ENCODE data around the gene MRPL43.

MRPL43 gene

DNA sequence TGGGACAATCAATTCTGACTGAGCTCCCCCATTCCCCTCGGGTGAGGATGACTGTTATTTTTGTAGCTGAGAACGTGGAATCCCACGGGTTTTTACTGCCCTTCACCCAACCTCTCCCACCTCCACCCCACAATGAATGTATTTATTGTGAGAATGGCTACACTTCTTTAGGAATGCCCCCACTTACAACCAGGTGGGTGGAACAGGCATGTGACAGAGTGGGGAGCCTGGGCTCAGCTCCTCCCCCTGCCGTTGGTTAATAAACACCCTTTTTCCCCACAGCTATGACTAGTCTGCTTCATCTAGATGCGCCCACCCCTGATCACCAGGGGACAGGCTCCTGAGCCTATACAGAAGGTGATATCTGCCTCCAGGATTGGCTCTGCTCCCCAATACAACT is 2.0 kb downstream of the MRPL43 start:
- Histone ChIP-seq H3K9ac (no peak overlapping the region), H3K36me3 (peaks cover 76% of the 10 kb centered on the region), H3K9me3 (no peaks in the 10 kb centered on the region), H3K4me1 (peaks cover 45% of the 10 kb centered on the region), H3K4me3 (no peak overlapping the region), H3K27me3 (no peaks in the 10 kb centered on the region), H4K20me1 (peaks cover 49% of the 10 kb centered on the region), H3K27ac (no peak overlapping the region), H3K4me2 (no peak overlapping the region)
- no peak for TF ChIP-seq Cebpa-rat (IDR thresholded peaks at IDR 0.05)

DNA sequence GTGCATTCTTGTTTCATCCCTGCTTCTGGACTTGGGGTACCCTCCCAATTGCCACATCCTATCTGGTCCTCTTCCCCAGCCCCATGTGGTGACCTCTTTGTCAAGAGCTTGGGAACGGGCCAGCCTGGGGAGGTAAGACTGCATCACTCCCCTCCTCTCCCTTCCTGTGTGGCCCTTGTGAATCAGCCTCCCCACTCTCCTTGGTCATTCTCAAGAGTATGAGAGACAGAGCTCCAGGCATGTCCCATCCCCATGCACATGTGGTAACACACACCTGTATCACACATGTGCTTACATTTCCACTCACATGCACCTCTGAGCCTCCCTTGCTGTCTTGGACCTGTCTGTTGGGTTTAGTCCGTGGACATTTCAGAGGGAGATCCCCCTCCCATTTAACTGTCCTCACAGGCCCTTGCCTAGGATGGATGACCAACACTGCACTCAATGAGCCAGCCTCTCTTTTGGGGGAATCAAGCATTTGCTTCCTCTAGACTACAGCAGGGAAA is 2.6 kb downstream of the MRPL43 start:
- H3K4me1 ChIP-seq: peaks cover 39% of the 10 kb centered on the region
- TF ChIP-seq Cebpa-rat (IDR thresholded peaks at IDR 0.05): no peak
- no peaks in the 10 kb centered on the region for H3K27me3 ChIP-seq
- H3K27ac ChIP-seq: no peak overlapping the region
- no peak overlapping the region for H3K4me3 ChIP-seq
- peaks cover 76% of the 10 kb centered on the region for H3K36me3 ChIP-seq
- no peak overlapping the region for H3K9ac ChIP-seq
- peaks cover 43% of the 10 kb centered on the region for H4K20me1 ChIP-seq
- H3K4me2 ChIP-seq: no peak overlapping the region
- no peaks in the 10 kb centered on the region for H3K9me3 ChIP-seq

DNA sequence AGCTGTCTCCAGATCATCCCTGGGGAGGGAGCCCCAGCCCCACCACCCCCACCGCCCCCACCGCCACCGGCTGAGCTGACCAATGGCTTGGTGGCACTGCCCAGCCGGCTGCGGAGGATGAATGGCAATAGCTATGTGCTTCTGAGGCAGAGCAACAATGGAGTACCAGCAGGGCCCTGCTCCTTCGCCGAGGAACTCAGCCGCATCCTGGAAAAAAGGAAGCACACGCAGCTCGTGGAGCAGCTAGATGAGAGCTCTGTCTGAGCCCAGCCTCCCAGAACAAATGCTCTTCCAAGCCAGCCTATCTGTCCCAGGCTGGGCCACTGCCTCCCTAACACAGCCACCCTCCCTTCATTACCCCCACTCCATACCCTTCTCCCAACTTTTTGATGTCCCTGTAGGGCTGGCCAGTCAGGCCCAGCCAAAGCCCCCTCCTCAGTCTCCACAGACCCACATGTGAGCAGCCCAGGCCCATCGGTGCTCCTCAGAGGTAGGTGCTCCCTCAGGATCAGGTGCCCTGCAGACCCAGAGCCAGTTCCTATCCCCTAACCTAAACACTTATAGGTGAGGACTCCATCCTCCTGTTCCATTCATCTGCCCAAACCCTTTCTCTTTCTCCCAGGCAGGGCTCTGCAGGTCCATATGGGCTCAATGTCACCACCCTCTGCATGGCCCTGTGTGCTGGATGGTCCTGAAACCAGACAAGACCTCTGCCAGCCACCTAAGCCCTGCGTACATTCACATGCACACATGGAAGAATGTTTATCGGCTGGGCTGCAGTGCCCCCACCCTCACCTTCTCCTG is 3.2 kb downstream of the MRPL43 start:
- H3K4me1 ChIP-seq: peaks cover 32% of the 10 kb centered on the region
- peaks cover 76% of the 10 kb centered on the region for H3K36me3 ChIP-seq
- no peak for TF ChIP-seq Cebpa-rat (IDR thresholded peaks at IDR 0.05)
- H4K20me1 ChIP-seq: peaks cover 37% of the 10 kb centered on the region
- H3K27me3 ChIP-seq: no peaks in the 10 kb centered on the region
- H3K9ac ChIP-seq: no peak overlapping the region
- no peak overlapping the region for H3K4me2 ChIP-seq
- H3K4me3 ChIP-seq: no peak overlapping the region
- H3K27ac ChIP-seq: no peak overlapping the region
- no peaks in the 10 kb centered on the region for H3K9me3 ChIP-seq

DNA sequence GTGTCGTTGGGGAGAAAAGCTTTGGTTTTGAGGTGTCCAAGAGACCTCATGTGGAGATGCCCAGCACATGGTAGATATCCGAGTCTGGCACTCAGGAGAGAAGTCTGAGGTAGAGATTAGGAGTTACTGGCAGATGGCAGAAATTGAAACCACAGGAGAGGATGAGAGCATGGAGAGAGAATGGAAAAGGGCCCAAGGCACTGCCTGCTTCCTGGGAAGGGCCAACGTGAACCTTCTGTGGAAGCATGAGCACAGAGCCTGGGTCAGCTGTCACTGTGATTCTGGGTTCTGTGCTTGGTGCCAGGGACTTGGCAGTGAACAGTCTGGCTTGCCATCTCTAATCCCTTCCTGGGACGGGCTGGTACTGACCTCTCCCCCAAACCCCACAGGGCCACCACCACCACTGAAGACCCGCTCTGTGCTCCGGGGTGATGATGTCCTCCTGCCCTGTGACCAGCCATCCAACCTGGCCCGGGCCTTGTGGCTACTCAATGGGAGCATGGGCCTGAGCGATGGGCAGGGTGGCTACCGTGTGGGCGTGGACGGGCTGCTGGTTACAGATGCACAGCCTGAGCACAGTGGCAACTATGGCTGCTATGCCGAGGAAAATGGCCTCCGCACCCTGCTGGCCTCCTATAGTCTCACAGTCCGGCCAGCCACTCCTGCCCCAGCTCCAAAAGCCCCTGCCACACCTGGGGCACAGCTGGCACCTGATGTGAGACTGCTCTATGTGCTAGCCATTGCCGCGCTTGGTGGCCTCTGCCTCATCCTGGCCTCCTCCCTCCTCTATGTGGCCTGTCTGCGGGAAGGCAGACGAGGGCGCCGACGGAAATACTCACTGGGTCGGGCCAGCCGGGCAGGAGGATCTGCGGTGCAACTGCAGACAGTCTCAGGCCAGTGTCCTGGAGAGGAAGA is 4.1 kb downstream of the MRPL43 start:
- H3K4me1 ChIP-seq: peaks cover 23% of the 10 kb centered on the region
- H3K27ac ChIP-seq: no peak overlapping the region
- peaks cover 28% of the 10 kb centered on the region; the same call in 1 of the 2 replicates for H4K20me1 ChIP-seq
- H3K27me3 ChIP-seq: no peaks in the 10 kb centered on the region
- no peak overlapping the region for H3K4me3 ChIP-seq
- H3K9me3 ChIP-seq: no peaks in the 10 kb centered on the region
- peaks cover 79% of the 10 kb centered on the region for H3K36me3 ChIP-seq
- no peak overlapping the region for H3K4me2 ChIP-seq
- TF ChIP-seq Cebpa-rat (IDR thresholded peaks at IDR 0.05): no peak
- no peak overlapping the region for H3K9ac ChIP-seq

DNA sequence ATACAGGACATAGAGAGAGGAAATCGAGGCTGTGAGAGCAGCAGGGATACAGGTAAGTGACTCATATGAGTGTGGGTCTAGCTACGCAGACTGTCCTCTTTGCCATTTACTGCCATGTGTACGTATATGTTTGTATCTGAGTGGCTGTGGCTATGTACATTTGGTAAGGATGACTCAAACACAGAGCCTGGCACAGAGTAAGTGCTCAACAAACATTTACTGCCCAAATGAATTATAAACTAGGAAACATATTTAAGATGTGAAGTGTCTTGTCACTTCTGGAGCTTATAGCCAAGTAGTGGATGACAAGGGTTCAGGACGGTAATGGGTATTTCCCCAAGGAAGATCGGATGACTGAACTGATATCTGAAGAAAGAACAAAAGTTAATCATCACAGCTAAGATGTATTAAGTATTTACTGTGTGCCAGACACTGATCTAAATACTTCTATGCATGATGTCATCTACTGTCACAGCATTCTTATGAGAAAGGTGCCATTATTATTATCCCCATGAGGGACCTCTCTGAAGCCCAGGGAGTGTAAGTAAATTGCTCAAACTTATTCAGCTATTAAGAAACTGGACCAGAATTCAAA is 6.0 kb downstream of the MRPL43 start:
- Histone ChIP-seq H3K4me3 (no peak overlapping the region), H3K4me2 (no peak overlapping the region), H3K4me1 (peaks cover 12% of the 10 kb centered on the region), H3K36me3 (peaks cover 87% of the 10 kb centered on the region), H3K9ac (no peak overlapping the region), H4K20me1 (peaks cover 29% of the 10 kb centered on the region), H3K27me3 (no peaks in the 10 kb centered on the region), H3K27ac (no peak overlapping the region), H3K9me3 (no peaks in the 10 kb centered on the region)
- TF ChIP-seq Cebpa-rat (IDR thresholded peaks at IDR 0.05): no peak

DNA sequence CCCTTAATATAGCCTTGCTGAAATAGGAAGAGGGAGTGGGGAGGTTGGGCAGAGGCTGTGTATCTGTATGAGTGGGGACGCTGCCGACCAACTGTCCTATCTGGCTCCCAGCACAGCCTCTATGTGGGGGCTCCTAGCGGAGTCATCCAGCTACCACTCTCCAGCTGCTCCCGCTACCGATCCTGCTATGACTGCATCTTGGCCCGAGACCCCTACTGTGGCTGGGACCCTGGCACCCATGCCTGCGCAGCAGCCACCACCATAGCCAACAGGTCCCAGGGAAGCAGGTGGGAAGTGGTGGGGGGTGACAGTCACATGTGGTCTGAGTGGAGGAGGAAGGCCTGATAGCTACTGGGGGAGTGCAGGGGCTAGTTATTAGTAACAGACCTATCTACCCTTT is 6.6 kb downstream of the MRPL43 start:
- H3K27ac ChIP-seq: no peak overlapping the region
- TF ChIP-seq Cebpa-rat (IDR thresholded peaks at IDR 0.05): no peak
- no peak overlapping the region for H3K9ac ChIP-seq
- H3K4me2 ChIP-seq: no peak overlapping the region
- no peaks in the 10 kb centered on the region for H3K27me3 ChIP-seq
- peaks cover 23% of the 10 kb centered on the region for H4K20me1 ChIP-seq
- H3K4me1 ChIP-seq: peaks cover 6% of the 10 kb centered on the region
- peaks cover 82% of the 10 kb centered on the region for H3K36me3 ChIP-seq
- no peak overlapping the region for H3K4me3 ChIP-seq
- no peaks in the 10 kb centered on the region for H3K9me3 ChIP-seq

DNA sequence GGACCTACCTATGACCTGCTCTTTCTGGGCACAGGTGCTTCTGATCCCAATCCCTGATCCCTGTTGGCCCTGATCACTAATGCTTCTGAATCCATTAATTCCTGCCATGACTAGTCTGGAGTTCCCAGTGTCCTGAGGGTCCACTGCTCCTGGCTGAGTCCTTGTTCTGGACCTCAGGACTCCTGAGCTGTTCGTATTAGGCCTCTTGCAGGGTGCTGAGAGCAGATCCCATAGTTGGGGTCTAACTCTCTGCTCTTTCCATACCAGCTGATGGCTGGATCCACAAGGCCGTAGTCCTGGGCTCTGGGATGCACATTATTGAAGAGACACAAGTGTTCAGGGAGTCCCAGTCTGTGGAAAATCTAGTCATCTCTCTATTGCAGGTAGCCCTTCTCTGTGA is 7.0 kb downstream of the MRPL43 start:
- Histone ChIP-seq H3K9ac (no peak overlapping the region), H3K9me3 (no peaks in the 10 kb centered on the region), H3K4me1 (peaks cover 2% of the 10 kb centered on the region; the same call in 1 of the 2 replicates), H3K36me3 (peaks cover 78% of the 10 kb centered on the region), H4K20me1 (peaks cover 19% of the 10 kb centered on the region), H3K27ac (no peak overlapping the region), H3K4me3 (no peak overlapping the region), H3K27me3 (no peaks in the 10 kb centered on the region), H3K4me2 (no peak overlapping the region)
- TF ChIP-seq Cebpa-rat (IDR thresholded peaks at IDR 0.05): no peak

DNA sequence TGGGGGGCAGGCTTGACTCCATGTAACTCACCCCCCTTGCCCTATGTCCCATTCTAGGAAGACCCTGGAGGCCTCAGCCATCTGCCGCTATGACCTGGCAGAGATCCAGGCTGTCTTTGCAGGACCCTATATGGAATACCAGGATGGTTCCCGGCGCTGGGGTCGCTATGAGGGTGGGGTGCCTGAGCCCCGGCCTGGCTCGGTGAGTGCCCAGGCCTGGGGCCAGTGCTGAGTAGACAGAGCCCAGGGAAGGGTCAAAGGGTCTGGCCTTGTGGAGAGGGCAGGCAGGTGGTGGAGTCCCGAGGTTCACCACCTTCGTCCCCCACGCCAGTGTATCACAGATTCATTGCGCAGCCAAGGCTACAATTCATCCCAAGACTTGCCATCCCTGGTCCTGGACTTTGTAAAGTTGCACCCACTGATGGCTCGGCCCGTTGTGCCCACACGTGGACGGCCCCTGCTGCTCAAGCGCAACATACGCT is 7.5 kb downstream of the MRPL43 start:
- Histone ChIP-seq H3K27me3 (no peaks in the 10 kb centered on the region), H3K9ac (no peak overlapping the region), H3K4me1 (no peaks in the 10 kb centered on the region), H3K4me3 (no peak overlapping the region), H4K20me1 (peaks cover 14% of the 10 kb centered on the region), H3K27ac (no peak overlapping the region), H3K9me3 (no peaks in the 10 kb centered on the region), H3K36me3 (peaks cover 73% of the 10 kb centered on the region), H3K4me2 (no peak overlapping the region)
- TF ChIP-seq Cebpa-rat (IDR thresholded peaks at IDR 0.05): no peak

DNA sequence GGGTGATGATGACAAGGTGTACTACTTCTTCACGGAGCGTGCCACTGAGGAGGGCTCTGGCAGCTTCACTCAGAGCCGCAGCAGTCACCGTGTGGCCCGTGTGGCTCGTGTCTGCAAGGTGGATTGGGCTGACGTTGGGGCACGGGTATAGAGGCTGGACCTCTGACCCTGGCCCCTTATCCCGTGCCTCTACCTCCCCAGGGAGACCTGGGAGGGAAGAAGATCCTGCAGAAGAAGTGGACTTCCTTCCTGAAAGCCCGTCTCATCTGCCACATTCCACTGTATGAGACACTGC is 8.4 kb downstream of the MRPL43 start:
- Histone ChIP-seq H3K4me3 (no peak overlapping the region), H3K27me3 (no peaks in the 10 kb centered on the region), H3K9me3 (no peaks in the 10 kb centered on the region), H3K36me3 (peaks cover 63% of the 10 kb centered on the region), H4K20me1 (peaks cover 10% of the 10 kb centered on the region), H3K9ac (no peak overlapping the region), H3K4me1 (no peaks in the 10 kb centered on the region), H3K4me2 (no peak overlapping the region), H3K27ac (no peak overlapping the region)
- no peak for TF ChIP-seq Cebpa-rat (IDR thresholded peaks at IDR 0.05)

Measured in BLaER1 (cell line).